NCI-H2196 (cell line): ENCODE results near the gene AKAP13.

Source experiments
- DNase-seq: peaks from one replicate; lab custom pipeline; 2025; ENCODE audit not compliant: unreplicated experiment; lab: John Stamatoyannopoulos, UW

Gene AKAP13

DNA sequence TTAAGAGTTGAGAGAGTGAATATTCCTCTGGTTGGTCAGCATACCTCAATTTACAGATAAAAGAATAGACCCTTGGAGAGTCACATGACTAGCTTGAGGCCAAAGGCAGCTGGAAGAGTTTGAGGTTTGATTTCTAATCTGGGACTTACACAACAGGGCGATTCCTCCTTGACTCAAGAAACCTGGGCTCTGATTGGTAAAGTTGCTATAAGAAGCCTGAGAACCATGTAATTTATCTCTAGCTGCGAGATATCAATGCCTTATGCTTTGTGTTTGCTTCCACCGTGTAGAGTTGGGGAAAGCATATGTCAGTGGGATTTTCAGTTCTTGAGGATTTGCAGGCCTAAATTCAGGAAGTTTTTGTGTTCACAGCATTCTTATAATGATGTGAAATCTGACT lies 208.3 kb downstream of the AKAP13 start:
- no peak for DNase-seq

DNA sequence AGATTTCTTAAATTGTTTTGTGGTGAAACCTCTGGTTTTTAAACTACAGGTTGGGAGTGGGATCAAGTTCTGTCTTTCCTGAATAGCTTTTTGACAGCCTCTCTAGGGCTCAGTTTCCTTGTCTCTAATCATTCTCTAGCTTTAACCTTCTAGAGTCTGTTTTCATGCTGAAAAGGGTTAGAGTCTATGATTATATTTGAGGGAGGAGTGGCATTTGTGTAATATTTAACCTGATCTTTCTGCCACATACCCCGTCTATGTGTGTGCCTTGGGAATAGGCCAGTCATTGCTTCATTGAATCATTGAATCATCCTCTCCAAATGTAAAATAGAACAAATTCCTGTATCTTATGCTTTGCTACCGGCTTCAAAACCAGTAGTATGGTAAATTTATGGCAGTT lies 209.4 kb downstream of the AKAP13 start:
- DNase-seq: no peak

- no peak for DNase-seq
These were observed 211.2 kb downstream of the AKAP13 start for GRCh38 chr15:85591622-85592021.

DNA sequence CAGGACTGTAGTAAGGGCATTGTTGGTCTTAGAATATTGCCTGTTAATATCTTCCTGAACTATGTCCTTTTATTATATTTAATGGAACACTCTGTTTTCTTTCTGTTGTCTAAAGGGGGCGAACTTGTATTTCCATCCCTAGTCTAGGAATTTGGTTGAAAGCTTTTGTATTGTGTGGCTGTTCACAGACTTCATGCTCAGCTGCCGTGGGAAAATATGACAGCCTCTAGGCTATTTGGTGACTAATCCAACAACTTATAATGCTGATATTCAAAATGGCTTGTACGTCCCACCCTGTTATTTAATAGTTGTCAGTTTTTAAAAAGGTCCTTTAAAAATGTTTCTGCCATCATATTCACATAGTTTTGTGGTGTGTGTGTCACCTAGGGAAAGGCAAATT lies 211.7 kb downstream of the AKAP13 start:
- DNase-seq: no peak

DNA sequence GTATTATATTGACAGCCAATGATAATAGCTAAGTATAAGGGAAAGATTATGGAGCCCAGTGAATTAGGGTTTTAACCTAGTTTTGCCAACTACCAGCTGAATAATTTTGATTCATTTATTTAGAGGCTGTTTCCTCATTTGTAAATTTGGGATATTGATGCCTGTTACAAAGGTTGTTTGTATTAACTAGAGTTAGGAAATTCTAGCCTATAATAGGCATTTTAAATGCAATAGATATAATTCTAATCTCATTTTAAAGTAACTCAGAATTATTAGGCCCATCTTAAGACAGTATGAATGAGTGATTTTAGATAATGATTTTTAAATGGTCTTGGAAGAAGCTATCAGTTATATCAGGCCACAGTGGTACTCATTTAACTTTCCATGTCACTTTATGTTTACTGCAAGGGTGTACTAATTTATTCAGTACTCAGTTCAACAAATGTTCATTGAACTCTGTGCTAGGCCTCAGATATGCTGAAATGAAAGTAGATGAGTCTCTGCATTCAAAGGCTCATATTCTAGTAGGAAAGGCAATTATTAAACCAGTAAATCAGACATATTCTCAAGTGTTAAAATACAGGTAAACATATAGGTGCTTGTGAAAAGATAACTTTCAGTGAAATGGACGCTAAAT lies 213.5 kb downstream of the AKAP13 start:
- no peak for DNase-seq

- no peak for DNase-seq
These were observed 215.6 kb downstream of the AKAP13 start for GRCh38 chr15:85595804-85596536.

DNA sequence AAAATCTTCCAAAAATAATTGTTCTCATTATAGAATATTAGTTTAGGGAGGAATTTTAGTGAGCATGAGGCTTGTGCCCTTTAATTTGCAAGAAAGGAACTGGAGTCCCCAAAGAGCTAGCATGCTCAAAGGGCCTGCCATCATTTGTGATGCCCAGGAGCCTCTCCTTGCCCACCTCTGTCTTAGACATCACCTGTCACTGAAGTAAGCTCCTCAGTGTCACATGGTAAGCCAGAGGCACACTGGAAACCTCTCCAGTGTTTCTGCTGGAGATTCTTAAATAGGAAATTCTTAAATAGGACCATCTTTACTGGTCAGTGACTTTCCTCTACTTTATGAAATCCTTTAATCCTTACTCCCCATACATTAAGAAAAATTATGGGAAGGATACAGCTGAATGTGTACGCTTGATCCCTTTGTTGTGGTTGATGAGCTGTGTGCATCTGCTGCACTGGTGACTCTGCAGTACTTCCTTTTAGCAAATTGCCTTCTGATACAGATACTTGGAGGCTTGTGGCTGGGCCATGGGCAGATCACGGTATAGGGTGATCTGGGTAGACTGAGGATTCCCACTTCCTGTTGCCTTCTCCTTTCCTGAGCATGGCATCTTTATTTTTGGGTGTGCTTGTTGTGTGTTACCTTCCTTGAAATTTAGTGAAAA lies 216.9 kb downstream of the AKAP13 start:
- DNase-seq: no peak

DNA sequence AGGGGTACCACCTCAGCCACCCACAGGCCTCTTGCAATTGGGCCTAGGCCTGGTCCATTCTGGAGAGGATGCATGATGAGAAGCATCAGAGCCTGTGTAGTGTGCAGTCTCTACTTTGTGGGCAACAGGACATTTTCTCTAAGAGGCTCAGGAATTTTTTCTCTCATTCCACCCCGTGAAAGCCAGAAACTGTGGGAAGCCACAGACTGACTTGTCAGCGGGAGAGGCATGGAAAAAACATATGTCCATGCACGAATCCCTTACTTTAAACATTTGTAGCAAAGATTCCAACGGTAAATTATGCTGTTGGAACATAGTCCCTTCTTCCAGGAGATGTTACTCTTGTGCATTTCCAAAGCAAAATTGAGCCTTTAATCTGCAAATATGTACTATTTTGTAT lies 217.8 kb downstream of the AKAP13 start:
- DNase-seq: no peak

DNA sequence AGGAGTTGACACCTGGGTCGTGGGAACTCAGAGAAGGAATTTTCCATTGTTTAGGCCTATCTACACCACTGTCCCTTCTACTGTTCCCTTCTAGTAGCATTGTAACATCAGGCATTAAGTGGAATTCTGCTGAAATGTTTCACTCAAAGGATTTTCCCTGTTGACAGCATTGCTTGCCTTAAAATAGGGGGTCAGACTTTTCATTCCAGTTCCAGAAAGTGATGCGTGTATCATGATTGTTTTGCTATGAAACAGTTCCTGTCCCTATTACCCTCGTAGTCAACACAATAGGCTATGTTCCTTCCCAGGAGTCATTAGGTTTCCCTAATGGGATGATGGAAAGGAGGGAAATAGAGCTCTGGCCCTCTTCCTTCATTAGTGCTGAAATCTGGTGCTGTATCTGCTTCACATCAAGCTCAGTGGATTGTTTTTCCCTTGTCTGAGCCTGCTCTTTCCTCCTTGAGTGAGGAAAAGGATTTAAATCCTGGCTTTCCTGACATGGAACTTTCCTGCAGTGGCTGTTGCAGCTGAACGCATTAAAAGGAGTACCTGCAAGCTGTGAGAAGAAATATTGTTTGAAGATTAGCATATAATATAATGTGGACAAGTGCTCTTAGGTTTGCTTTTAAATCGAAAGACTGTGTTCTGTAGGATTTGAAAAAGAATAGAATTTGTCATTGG lies 218.5 kb downstream of the AKAP13 start:
- no peak for DNase-seq

GRCh38 chr15:85600001-85600400 lies 219.6 kb downstream of the AKAP13 start:
- DNase-seq: no peak

DNA sequence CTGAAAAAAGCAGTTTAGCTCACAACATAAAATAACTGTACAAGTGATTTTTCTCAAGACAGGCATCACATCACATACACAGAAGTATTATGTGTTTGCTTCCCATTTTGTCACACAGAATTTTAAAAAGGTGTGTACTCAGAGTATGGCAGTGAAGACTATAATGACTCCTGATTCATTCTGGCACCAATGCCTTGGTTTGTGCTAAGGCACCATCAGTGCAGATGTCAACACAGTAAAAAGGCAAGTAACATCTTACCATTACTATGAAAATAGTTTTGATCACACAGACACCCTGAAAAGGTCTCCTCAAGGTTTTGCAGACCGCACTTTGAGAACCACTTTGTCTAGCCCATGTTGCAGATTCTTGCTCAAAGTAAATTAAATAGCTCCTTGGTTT lies 222.8 kb downstream of the AKAP13 start:
- DNase-seq: no peak

DNA sequence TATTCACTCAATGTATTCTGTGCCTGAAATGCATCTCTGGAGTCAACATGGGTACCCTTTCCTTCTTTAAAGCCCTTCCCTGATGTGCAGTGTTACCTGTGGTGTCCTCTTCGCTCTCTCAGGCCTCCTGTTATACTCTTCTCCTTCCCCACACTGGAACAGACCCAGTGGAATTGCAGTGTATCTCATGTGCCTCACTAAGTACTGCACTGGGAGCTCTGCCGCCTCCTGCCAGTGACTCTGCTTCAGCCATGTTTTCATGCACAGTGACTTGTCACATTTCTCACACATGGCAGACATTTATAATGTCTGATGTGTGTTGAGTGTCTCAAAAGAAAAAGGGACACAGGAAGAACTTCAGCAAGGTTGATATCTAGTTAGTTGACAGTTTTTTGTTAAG lies 223.3 kb downstream of the AKAP13 start:
- DNase-seq: no peak

GRCh38 chr15:85604194-85604593 lies 223.8 kb downstream of the AKAP13 start:
- DNase-seq: no peak

GRCh38 chr15:85606738-85607137 lies 226.3 kb downstream of the AKAP13 start:
- no peak for DNase-seq

- DNase-seq: no peak
These were observed 226.9 kb downstream of the AKAP13 start for GRCh38 chr15:85607141-85607806.

- DNase-seq: no peak
These were observed 227.4 kb downstream of the AKAP13 start for GRCh38 chr15:85607842-85608241.

DNA sequence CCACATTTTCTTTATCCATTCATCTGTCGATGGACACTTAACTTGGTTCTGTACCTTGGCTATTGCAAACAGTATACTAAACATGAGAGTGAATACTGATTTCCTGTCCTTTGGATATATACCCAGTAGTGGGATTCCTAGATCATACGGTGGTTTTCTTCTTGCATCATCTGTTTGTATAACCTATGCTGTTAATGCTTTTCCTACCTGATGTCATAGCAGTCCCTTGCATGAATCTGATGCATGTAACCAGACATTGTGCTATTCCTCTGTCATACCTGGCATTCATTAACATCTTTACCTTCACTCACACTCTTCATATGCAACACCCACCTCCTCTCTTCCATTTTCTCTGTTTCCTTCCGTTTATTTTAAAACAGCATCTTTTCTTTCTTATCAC lies 229.1 kb downstream of the AKAP13 start:
- no peak for DNase-seq

GRCh38 chr15:85611361-85611760 lies 231.0 kb downstream of the AKAP13 start:
- no peak for DNase-seq

DNA sequence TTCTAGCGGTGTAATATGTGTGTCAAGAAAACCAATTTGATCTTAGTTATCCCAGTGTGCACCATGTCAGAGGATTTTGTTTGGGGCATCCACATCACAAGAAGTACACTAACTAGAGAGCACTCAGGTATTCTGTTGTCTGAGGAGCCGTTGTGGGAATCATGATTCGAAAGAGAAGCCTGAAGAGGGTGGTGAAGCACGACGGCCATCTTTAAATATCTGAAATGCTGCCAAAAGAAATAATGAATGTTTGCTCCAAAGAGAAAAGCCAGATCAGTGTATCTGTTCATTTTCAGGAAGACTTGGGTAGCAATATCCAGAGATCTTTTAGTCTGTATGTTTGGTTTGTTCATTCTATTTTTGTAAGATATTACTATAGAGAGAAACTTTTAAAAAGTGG lies 233.7 kb downstream of the AKAP13 start:
- DNase-seq: no peak

DNA sequence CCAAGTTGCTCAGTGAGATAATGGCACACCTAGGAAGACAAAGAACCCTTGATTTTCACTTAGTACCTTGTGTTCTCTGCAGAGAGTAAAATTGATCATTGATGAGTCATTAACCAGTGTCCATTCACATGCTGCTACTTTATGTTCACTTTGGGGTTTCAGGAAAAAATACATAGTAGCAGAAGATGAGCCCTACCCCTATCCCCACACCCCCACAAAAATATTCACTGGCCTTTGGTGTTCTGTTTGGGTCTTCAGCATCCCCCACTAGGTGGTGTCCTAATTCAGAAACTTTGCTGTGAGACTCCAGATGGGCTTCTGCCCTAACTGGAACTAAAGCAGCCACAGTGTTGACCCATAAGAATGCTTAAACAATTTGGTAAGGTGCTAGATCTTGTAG lies 235.5 kb downstream of the AKAP13 start:
- no peak for DNase-seq

DNA sequence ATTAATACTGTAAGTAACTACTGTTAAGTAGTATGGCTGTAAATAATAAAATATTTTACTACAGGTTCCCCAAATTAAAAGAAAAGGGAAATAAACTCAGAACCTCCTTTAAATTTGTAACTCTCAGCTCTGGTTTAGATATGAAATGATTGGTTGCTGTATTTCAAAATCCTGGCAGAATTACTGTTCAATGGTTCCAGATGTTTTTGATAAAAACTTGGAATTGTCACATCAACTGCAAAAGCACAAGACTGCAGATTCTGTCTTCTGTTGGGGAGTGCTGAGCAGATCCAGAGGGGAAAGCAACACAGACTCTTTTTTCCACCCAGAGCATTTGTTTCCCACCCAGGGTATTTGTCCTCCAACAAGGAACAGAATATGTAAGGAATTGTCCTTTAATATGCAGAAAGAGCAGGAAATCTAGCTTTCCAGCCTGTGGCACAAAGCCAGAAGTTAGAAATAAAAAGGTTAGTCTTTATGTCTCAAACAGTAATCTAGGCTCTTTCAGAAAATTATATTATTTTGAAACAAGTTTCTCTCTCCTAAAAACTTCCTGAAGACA lies 236.2 kb downstream of the AKAP13 start:
- DNase-seq: no peak
